Brain microvascular endothelial cell (primary cell): Measurements from ENCODE around the gene ARHGDIB.

ENCODE experiments used
- DNase-seq: peaks from one replicate; pipeline ENCODE4 v3.0.0-alpha.2; 2020
- H3K27ac ChIP-seq: fragments of 250-450 bp; sonication (Bioruptor Pico); 2 replicates; pipeline ENCODE4 v1.5.1; 2020; ENCODE audit warnings: mild to moderate bottlenecking, moderate library complexity
- H3K27me3 ChIP-seq: fragments of 250-450 bp; sonication (Bioruptor Pico); replicated peaks from 2 replicates; pipeline ENCODE4 v1.5.1; 2020; ENCODE audit warnings: mild to moderate bottlenecking
- H3K36me3 ChIP-seq: fragments of 250-450 bp; sonication (Bioruptor Pico); replicated peaks from 2 replicates; pipeline ENCODE4 v1.5.1; 2020; ENCODE audit warnings: mild to moderate bottlenecking
- H3K4me3 ChIP-seq: 2 replicates; pipeline ENCODE4 v1.5.1; 2011; ENCODE audit warnings: low read depth, mild to moderate bottlenecking, control low read depth, low read length, moderate library complexity
- in situ Hi-C: cut with HindIII; loops from 2 replicates; pipeline ENCODE4 v1.10.0; 2017; ENCODE audit warnings: low sequenced_read_pairs, low pct_ligation_motif_present
- TF ChIP-seq, protein P1 (sequence below): IDR thresholded peaks from 2 replicates; pipeline ENCODE4 v1.5.1; 2011; ENCODE audit warnings: low read depth, mild to moderate bottlenecking, moderate library complexity, low read length, control low read depth, inconsistent platforms; ENCODE audit errors: missing control alignments

Gene ARHGDIB

DNA sequence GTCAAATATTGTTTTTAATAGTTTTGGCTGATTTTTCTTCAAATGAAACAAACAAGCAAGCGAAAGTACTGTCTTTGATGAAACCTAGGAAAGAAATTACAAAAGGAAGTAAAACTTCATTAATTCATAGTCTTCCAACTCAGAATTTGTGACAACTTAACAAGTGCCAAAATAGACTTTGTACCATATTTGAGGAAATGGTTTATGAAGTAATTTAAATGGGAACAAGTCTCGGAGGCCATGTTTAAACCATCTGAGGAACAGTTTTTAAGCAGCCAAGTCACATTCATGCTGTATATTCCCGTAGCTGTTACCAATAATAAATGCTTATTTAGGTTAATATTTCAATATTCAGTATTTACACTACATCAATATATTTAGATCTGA is 745 bp upstream of the ARHGDIB start:
- no peaks in the 10 kb centered on the region for H3K27me3 ChIP-seq
- DNase-seq, result no peak
- no peak overlapping the region for H3K4me3 ChIP-seq
- no peaks in the 10 kb centered on the region for H3K36me3 ChIP-seq
- no peak overlapping the region for H3K27ac ChIP-seq
- TF ChIP-seq, protein P1, sequence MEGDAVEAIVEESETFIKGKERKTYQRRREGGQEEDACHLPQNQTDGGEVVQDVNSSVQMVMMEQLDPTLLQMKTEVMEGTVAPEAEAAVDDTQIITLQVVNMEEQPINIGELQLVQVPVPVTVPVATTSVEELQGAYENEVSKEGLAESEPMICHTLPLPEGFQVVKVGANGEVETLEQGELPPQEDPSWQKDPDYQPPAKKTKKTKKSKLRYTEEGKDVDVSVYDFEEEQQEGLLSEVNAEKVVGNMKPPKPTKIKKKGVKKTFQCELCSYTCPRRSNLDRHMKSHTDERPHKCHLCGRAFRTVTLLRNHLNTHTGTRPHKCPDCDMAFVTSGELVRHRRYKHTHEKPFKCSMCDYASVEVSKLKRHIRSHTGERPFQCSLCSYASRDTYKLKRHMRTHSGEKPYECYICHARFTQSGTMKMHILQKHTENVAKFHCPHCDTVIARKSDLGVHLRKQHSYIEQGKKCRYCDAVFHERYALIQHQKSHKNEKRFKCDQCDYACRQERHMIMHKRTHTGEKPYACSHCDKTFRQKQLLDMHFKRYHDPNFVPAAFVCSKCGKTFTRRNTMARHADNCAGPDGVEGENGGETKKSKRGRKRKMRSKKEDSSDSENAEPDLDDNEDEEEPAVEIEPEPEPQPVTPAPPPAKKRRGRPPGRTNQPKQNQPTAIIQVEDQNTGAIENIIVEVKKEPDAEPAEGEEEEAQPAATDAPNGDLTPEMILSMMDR, result no peak
- in situ Hi-C loops, result no loop called here

DNA sequence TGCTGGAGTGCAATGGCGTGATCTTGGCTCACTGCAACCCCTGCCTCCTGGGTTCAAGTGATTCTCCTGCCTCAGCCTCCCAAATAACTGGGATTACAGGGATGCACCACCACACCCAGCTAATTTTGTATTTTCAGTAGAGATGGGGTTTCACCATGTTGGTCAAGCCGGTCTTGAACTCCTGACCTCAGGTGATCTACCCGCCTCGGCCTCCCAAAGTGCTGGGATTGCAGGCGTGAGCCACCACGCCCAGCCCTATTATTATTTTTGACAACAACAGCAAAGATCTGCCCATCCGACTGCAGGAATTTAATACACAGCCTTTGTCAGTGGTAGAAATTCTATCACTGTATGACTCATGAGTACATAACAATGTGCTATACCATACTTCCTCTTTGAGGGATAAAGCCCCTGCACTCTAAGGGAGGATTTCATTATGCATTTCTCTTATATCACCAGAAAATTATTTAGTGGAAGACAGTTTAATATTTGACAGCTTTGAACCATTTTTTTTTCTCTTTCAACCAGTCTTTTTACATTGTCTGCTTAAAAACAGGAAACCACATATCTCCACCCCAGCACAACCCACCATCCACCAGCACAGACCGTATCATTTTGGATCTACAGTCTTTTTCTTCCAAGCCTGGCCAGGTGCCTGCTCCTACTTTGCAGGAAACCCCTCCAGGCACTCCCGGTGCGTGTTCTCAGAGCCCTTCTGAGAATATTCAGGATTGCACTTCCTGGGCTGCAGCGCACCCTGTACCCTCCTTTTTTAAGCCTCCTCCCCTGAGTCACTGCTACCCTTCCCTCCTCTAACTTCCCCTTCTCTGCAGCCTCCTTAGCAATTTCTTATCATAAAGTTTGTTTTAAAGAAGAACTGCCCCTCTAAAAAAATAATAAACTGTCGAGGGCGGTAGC is 594 bp downstream of the ARHGDIB start:
- TF ChIP-seq, protein P1, result no peak
- peak overlapping the region; percentile 69 for H3K27ac ChIP-seq
- H3K36me3 ChIP-seq, result no peaks in the 10 kb centered on the region
- H3K4me3 ChIP-seq, result peak overlapping the region; percentile 48
- in situ Hi-C loops, result no loop called here
- H3K27me3 ChIP-seq, result no peaks in the 10 kb centered on the region
- no peak for DNase-seq

DNA sequence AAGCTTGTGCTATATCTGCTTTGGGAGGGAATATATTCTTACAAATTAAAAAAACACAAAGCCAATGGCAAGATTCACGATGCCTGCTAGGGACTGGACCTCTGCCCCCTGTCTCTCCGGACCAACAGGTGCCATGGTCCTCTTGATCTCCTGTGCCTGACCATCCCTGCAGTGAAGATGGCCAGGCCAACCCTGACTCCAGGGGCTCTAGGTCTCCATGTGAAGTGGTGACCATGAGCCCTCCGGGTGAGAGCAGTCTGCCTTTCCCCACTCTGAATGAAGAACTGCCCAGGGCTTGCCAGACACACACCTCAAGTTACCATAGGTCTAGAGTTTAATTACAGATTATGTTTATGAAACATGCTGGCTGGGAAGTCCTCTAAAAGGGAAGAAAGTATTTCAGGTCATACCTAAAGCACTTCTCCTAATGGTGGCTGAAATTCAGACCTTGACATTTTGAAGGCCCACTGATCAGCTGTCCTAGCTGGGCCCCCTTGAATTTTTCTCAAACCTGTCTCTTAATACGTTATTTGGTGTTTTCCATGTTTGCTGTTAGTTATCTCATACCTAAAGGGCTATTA is 1.4 kb downstream of the ARHGDIB start:
- TF ChIP-seq, protein P1, result no peak
- DNase-seq, result no peak
- Histone ChIP-seq H3K27me3 (no peaks in the 10 kb centered on the region), H3K4me3 (no peak overlapping the region), H3K36me3 (no peaks in the 10 kb centered on the region), H3K27ac (peak overlapping the region; percentile 69)
- in situ Hi-C loops, result no loop called here

DNA sequence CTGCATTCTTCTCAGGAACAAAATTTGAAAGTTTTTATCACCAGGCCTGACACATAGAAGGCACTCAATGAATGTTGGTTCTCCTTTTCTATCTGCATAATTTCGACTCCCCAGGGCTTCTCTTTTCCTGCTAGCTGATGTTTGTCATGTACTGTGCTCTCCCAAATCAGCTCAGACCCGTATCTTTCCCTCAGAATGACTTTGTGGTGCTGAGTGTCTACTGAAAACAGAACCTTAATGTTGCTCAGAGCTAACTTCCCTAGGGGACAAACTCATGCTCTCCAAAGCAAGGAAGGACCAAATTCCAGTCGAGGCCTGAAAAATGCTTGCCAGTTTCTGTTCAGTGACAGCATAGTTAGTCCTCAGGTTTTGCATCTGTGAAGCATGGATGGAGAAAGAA is 1.9 kb downstream of the ARHGDIB start:
- DNase-seq, result no peak
- Histone ChIP-seq H3K27me3 (no peaks in the 10 kb centered on the region), H3K36me3 (no peaks in the 10 kb centered on the region), H3K4me3 (no peak overlapping the region), H3K27ac (no peak overlapping the region)
- TF ChIP-seq, protein P1, result no peak
- in situ Hi-C loops, result no loop called here

DNA sequence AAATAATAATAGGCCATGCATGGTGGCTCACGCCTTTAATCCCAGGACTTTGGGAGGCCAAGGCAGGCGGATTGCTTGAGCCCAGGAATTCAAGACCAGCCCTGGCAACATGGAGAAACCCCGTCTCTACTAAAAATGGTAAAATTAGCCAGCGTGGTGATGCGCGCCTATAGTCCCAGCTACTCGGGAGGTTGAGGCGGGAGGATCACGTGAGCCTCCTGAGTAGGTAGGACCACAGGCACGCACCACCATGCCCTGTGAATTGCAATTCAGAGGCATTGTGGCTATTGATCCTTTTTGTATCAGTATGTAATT is 2.3 kb downstream of the ARHGDIB start:
- Histone ChIP-seq H3K4me3 (no peak overlapping the region), H3K27me3 (no peaks in the 10 kb centered on the region), H3K36me3 (no peaks in the 10 kb centered on the region), H3K27ac (no peak overlapping the region)
- in situ Hi-C loops, result no loop called here
- TF ChIP-seq, protein P1, result no peak
- no peak for DNase-seq
